ENCODE results near the gene RBPJL. TPM values are rescaled to one million over a fixed set of nuclear protein-coding genes. Genes with fewer than 3 reads are reported as not detected.

Gene RBPJL
- total and polyA plus RNA-seq, 8 donors: 169 to 1,575 (median 454) TPM

GRCh38 chr20:45352729-45353128 is 46.1 kb downstream of the RBPJL start:
- Histone ChIP-seq H3K4me3 (no peak overlapping the region), H3K9me3 (no peaks in the 10 kb centered on the region), H3K27me3 (no peaks in the 10 kb centered on the region), H3K27ac (no peak overlapping the region), H3K36me3 (no peaks in the 10 kb centered on the region), H3K4me1 (peaks cover 0 to 10% (median under 1%) of the 10 kb centered on the region in 3 donors)
- 83 to 85% methylated on average over 3 of the region's 3 CpGs for WGBS, 2 donors
- ATAC-seq (no peak), FAIRE-seq (no peak), DNase-seq (no peak)
- intact Hi-C loops (cut with DNase I): no loop called here
- TF ChIP-seq CTCF (IDR thresholded peaks at IDR 0.05): no peak

GRCh38 chr20:45353746-45354145 is 47.1 kb downstream of the RBPJL start:
- no peak for ATAC-seq
- no peak for FAIRE-seq
- 80 to 100% methylated on average over 1 of the region's 1 CpG for WGBS, 2 donors

GRCh38 chr20:45354423-45355208 is 48.0 kb downstream of the RBPJL start:
- Histone ChIP-seq H3K9me3 (no peaks in the 10 kb centered on the region), H3K4me3 (no peak overlapping the region), H3K4me1 (peaks cover 0 to 25% (median 5%) of the 10 kb centered on the region in 3 donors), H3K36me3 (no peaks in the 10 kb centered on the region), H3K27me3 (no peaks in the 10 kb centered on the region), H3K27ac (no peak overlapping the region)
- no peak for TF ChIP-seq CTCF (IDR thresholded peaks at IDR 0.05)
- FAIRE-seq (no peak), DNase-seq (no peak), ATAC-seq (no peak)
- WGBS, 2 donors: 73 to 77% methylated on average over 9 of the region's 9 CpGs
- intact Hi-C loops (cut with DNase I): no loop called here

More at GRCh38 chr20:45353746-45354145, 47.1 kb downstream of the RBPJL start:
- no peak overlapping the region for H3K27ac ChIP-seq
- no peaks in the 10 kb centered on the region for H3K9me3 ChIP-seq
- H3K4me1 ChIP-seq: peaks cover 0 to 18% (median 5%) of the 10 kb centered on the region in 3 donors
- H3K4me3 ChIP-seq: no peak overlapping the region
- intact Hi-C loops (cut with DNase I): no loop called here
- H3K27me3 ChIP-seq: no peaks in the 10 kb centered on the region
- no peaks in the 10 kb centered on the region for H3K36me3 ChIP-seq
- no peak for TF ChIP-seq CTCF (IDR thresholded peaks at IDR 0.05)
- DNase-seq: no peak

GRCh38 chr20:45355209-45356084 is 48.8 kb downstream of the RBPJL start:
- Histone ChIP-seq H3K36me3 (no peaks in the 10 kb centered on the region), H3K9me3 (no peaks in the 10 kb centered on the region), H3K27ac (no peak overlapping the region), H3K27me3 (no peaks in the 10 kb centered on the region), H3K4me1 (peaks cover 0 to 33% (median 5%) of the 10 kb centered on the region in 3 donors), H3K4me3 (no peak overlapping the region)
- WGBS, 2 donors: 79 to 92% methylated on average over 5 of the region's 5 CpGs
- no peak for DNase-seq
- intact Hi-C loops (cut with DNase I): no loop called here
- FAIRE-seq: no peak
- TF ChIP-seq CTCF (IDR thresholded peaks at IDR 0.05): no peak
- no peak for ATAC-seq

Data from pancreas (tissue), 10 donors.